Measurements from ENCODE around the gene EPHA5. TPM values are rescaled to one million over a fixed set of nuclear protein-coding genes. Genes with fewer than 3 reads are reported as not detected.

EPHA5 gene
- total RNA-seq, 1 experiment from 2014 or later, result 0.28 TPM

GRCh38 chr4:65437102-65437501, 233.2 kb downstream of the EPHA5 start:
- ChIA-PET POLR2A (interaction anchor here (0.7 kb wide), 1 partner anchor 1210 kb away, joined by 3 read pairs; no protein-coding TSS in a partner anchor), CTCF (no interaction called here)
- no peak for TF ChIP-seq CTCF (IDR thresholded peaks at IDR 0.05; ENCODE audit: unreplicated experiment)
- no peaks in the 10 kb centered on the region for H3K4me1 Mint-ChIP-seq (ENCODE audit: insufficient read depth, unreplicated experiment)
- no peaks in the 10 kb centered on the region for H3K36me3 Mint-ChIP-seq (ENCODE audit: insufficient read depth, unreplicated experiment)
- no peak overlapping the region for H3K4me3 Mint-ChIP-seq (ENCODE audit: unreplicated experiment)
- H3K9me3 Mint-ChIP-seq (ENCODE audit: unreplicated experiment), result no peaks in the 10 kb centered on the region
- no TSS peak for BruUV-seq (replicated peaks)
- H3K27me3 Mint-ChIP-seq (ENCODE audit: insufficient read depth, unreplicated experiment), result no peaks in the 10 kb centered on the region
- DNase-seq (ENCODE audit: unreplicated experiment), result peak; percentile 48
- intact Hi-C loops (cut with micrococcal nuclease), result no loop called here
- H3K27ac Mint-ChIP-seq (ENCODE audit: low read depth, unreplicated experiment), result no peak overlapping the region

GRCh38 chr4:65422109-65422508, 248.2 kb downstream of the EPHA5 start:
- Mint-ChIP-seq H3K27me3 (ENCODE audit: insufficient read depth, unreplicated experiment) (no peaks in the 10 kb centered on the region), H3K4me1 (ENCODE audit: insufficient read depth, unreplicated experiment) (no peaks in the 10 kb centered on the region), H3K9me3 (ENCODE audit: unreplicated experiment) (no peaks in the 10 kb centered on the region), H3K27ac (ENCODE audit: low read depth, unreplicated experiment) (no peak overlapping the region), H3K36me3 (ENCODE audit: insufficient read depth, unreplicated experiment) (no peaks in the 10 kb centered on the region), H3K4me3 (ENCODE audit: unreplicated experiment) (no peak overlapping the region)
- no peak for DNase-seq (ENCODE audit: unreplicated experiment)
- no TSS peak for BruUV-seq (replicated peaks)
- intact Hi-C loops (cut with micrococcal nuclease), result loop anchor here (10.0 kb wide), 1 partner anchor 253 kb away; the partner anchor contains the start of gene EPHA5
- ChIA-PET CTCF (no interaction called here), POLR2A (interaction anchor here (0.6 kb wide), 1 partner anchor 9 kb away, joined by 3 read pairs; no protein-coding TSS in a partner anchor)
- TF ChIP-seq CTCF (IDR thresholded peaks at IDR 0.05; ENCODE audit: unreplicated experiment), result no peak

- no peak for DNase-seq (ENCODE audit: unreplicated experiment)
- no peaks in the 10 kb centered on the region for H3K36me3 Mint-ChIP-seq (ENCODE audit: insufficient read depth, unreplicated experiment)
- no peaks in the 10 kb centered on the region for H3K4me1 Mint-ChIP-seq (ENCODE audit: insufficient read depth, unreplicated experiment)
- no peak overlapping the region for H3K4me3 Mint-ChIP-seq (ENCODE audit: unreplicated experiment)
- intact Hi-C loops (cut with micrococcal nuclease), result loop anchor here (10.0 kb wide), 1 partner anchor 255 kb away; the partner anchor contains the start of gene EPHA5
- ChIA-PET POLR2A (no interaction called here), CTCF (interaction anchor here (1.5 kb wide), 1 partner anchor 332 kb away, joined by 3 read pairs; no protein-coding TSS in a partner anchor)
- no TSS peak for BruUV-seq (replicated peaks)
- no peaks in the 10 kb centered on the region for H3K9me3 Mint-ChIP-seq (ENCODE audit: unreplicated experiment)
- TF ChIP-seq CTCF (IDR thresholded peaks at IDR 0.05; ENCODE audit: unreplicated experiment), result no peak
- no peaks in the 10 kb centered on the region for H3K27me3 Mint-ChIP-seq (ENCODE audit: insufficient read depth, unreplicated experiment)
- no peak overlapping the region for H3K27ac Mint-ChIP-seq (ENCODE audit: low read depth, unreplicated experiment)
Measured at GRCh38 chr4:65420036-65420435, 250.3 kb downstream of the EPHA5 start.

- intact Hi-C loops (cut with micrococcal nuclease), result loop anchor here (10.0 kb wide), 1 partner anchor 1268 kb away; no protein-coding TSS in a partner anchor
- ChIA-PET POLR2A (no interaction called here), CTCF (interaction anchor here (0.6 to 1.2 kb wide), 2 partner anchors 16 to 1912 kb away, joined by 3 to 4 read pairs; no protein-coding TSS in a partner anchor)
- BruUV-seq (replicated peaks), result no TSS peak
- peak; percentile 8 for DNase-seq (ENCODE audit: unreplicated experiment)
- no peaks in the 10 kb centered on the region for H3K27me3 Mint-ChIP-seq (ENCODE audit: insufficient read depth, unreplicated experiment)
- no peak for TF ChIP-seq CTCF (IDR thresholded peaks at IDR 0.05; ENCODE audit: unreplicated experiment)
- no peak overlapping the region for H3K4me3 Mint-ChIP-seq (ENCODE audit: unreplicated experiment)
- H3K27ac Mint-ChIP-seq (ENCODE audit: low read depth, unreplicated experiment), result no peak overlapping the region
- no peaks in the 10 kb centered on the region for H3K36me3 Mint-ChIP-seq (ENCODE audit: insufficient read depth, unreplicated experiment)
- H3K4me1 Mint-ChIP-seq (ENCODE audit: insufficient read depth, unreplicated experiment), result no peaks in the 10 kb centered on the region
- H3K9me3 Mint-ChIP-seq (ENCODE audit: unreplicated experiment), result no peaks in the 10 kb centered on the region
Measured at GRCh38 chr4:65416891-65417290, 253.4 kb downstream of the EPHA5 start.
